ENCODE data around the gene BRPF1. TPM values are rescaled to one million over a fixed set of nuclear protein-coding genes. Genes with fewer than 3 reads are reported as not detected.

BRPF1 gene
- total and polyA plus RNA-seq, 4 donors: 2.0 to 11.2 (median 6.5) TPM

DNA sequence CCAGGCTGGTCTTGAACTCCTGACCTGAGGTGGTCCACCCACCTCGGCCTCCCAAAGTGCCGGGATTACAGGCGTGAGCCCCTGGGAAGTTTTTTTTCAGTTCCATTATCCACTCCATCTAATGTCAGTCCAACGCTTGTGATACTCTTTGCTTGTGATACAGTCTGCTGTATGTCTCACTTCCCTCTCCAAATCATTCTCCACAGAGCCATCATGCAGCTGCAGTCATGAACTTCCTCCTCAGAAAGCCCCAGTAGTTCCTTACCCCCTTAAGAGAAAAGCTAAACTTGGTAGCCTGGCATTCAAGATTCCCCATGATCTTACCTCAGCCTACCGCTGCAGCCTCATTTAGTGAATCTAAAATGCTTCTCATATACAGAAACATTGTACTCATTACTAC lies 63.7 kb downstream of the BRPF1 start:
- 88% methylated on average over 5 of the region's 5 CpGs for WGBS
- H3K4me3 ChIP-seq (ENCODE audit: low read depth in 1 of 3, low read length in 3 of 3): no peak overlapping the region
- H3K9me3 ChIP-seq (ENCODE audit: control insufficient read depth in 4 of 4, low read length in 3 of 4): no peaks in the 10 kb centered on the region
- TF ChIP-seq YY1 (IDR thresholded peaks at IDR 0.05): no peak
- TF ChIP-seq GABPA (IDR thresholded peaks at IDR 0.05 in 1 of 2, conservative IDR thresholded peaks at IDR 0.05 in 1 of 2): no peak
- TF ChIP-seq RXRA (IDR thresholded peaks at IDR 0.05): no peak
- TF ChIP-seq HNF4A (conservative IDR thresholded peaks at IDR 0.05): no peak
- no peak for TF ChIP-seq EGR1 (IDR thresholded peaks at IDR 0.05; ENCODE audit: low read depth in 2 of 2)
- TF ChIP-seq FOXA1 (IDR thresholded peaks at IDR 0.05): no peak
- no peak for TF ChIP-seq RAD21 (IDR thresholded peaks at IDR 0.05)
- no peak for TF ChIP-seq SP1 (IDR thresholded peaks at IDR 0.05)
- TF ChIP-seq, protein P1, sequence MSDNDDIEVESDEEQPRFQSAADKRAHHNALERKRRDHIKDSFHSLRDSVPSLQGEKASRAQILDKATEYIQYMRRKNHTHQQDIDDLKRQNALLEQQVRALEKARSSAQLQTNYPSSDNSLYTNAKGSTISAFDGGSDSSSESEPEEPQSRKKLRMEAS (IDR thresholded peaks at IDR 0.05): no peak
- TF ChIP-seq, protein P2, sequence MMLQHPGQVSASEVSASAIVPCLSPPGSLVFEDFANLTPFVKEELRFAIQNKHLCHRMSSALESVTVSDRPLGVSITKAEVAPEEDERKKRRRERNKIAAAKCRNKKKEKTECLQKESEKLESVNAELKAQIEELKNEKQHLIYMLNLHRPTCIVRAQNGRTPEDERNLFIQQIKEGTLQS (IDR thresholded peaks at IDR 0.05): no peak
- H3K36me3 ChIP-seq (ENCODE audit: control insufficient read depth in 4 of 4, insufficient read depth in 3 of 4, low read depth in 1 of 4, low read length in 3 of 4): peaks cover 10 to 32% (median 29%) of the 10 kb centered on the region in 4 donors
- H3K27ac ChIP-seq (ENCODE audit: low read depth in 1 of 2, low read length in 2 of 2): no peak overlapping the region
- no peak for DNase-seq (ENCODE audit: low spot score)
- H3K4me1 ChIP-seq (ENCODE audit: control insufficient read depth in 4 of 4, insufficient read depth in 4 of 4, low read length in 3 of 4): peaks cover 0 to 24% (median 19%) of the 10 kb centered on the region in 4 donors
- no peak overlapping the region for H3K9ac ChIP-seq (ENCODE audit: low read depth in 1 of 2, low read length in 2 of 2)
- no peaks in the 10 kb centered on the region for H3K27me3 ChIP-seq (ENCODE audit: control insufficient read depth in 4 of 4, insufficient read depth in 4 of 4, low read length in 3 of 4)

DNA sequence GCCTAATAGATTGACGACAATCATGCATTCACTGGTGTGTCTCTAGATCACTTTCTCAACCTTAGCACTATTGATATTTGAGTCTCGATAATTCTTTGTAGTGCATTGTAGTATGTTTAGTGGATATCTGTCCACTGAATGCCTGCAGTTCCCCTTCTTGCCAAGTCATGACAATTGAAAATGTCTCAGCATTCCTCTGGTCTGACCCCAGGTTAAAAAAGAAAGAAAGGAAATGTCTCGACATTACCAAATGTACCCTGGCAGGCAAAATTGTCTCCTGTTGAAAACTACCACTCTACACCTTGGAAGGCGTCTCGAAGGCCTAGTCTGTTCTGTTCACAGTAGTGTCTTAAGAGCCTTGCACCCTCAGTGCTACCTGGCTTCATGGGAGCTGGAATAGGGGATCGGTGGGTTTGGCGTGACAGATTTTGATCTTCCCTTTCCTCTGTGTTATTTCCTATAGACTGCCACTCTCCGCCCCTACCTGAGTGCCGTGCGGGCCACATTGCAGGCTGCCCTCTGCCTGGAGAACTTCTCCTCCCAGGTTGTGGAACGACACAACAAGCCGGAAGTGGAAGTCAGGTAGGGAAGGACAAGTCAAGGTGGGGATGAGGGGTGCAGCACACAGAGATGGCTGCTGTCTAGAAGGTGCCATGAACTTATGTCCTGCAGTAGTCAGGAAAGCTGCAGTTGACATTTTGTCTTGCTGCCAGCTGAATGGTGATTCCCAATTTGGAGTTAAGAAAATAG lies 65.8 kb downstream of the BRPF1 start:
- Histone ChIP-seq H3K27me3 (ENCODE audit: control insufficient read depth in 4 of 4, insufficient read depth in 4 of 4, low read length in 3 of 4) (no peaks in the 10 kb centered on the region), H3K9me3 (ENCODE audit: control insufficient read depth in 4 of 4, low read length in 3 of 4) (no peaks in the 10 kb centered on the region), H3K4me3 (ENCODE audit: low read depth in 1 of 3, low read length in 3 of 3) (no peak overlapping the region), H3K4me1 (ENCODE audit: control insufficient read depth in 4 of 4, insufficient read depth in 4 of 4, low read length in 3 of 4) (peaks cover 0 to 11% (median 10%) of the 10 kb centered on the region in 4 donors), H3K9ac (ENCODE audit: low read depth in 1 of 2, low read length in 2 of 2) (no peak overlapping the region), H3K36me3 (ENCODE audit: control insufficient read depth in 4 of 4, insufficient read depth in 3 of 4, low read depth in 1 of 4, low read length in 3 of 4) (peaks cover 14 to 47% (median 34%) of the 10 kb centered on the region in 4 donors), H3K27ac (ENCODE audit: low read depth in 1 of 2, low read length in 2 of 2) (no peak overlapping the region)
- DNase-seq (ENCODE audit: low spot score): no peak
- TF ChIP-seq, protein P3, sequence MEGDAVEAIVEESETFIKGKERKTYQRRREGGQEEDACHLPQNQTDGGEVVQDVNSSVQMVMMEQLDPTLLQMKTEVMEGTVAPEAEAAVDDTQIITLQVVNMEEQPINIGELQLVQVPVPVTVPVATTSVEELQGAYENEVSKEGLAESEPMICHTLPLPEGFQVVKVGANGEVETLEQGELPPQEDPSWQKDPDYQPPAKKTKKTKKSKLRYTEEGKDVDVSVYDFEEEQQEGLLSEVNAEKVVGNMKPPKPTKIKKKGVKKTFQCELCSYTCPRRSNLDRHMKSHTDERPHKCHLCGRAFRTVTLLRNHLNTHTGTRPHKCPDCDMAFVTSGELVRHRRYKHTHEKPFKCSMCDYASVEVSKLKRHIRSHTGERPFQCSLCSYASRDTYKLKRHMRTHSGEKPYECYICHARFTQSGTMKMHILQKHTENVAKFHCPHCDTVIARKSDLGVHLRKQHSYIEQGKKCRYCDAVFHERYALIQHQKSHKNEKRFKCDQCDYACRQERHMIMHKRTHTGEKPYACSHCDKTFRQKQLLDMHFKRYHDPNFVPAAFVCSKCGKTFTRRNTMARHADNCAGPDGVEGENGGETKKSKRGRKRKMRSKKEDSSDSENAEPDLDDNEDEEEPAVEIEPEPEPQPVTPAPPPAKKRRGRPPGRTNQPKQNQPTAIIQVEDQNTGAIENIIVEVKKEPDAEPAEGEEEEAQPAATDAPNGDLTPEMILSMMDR (IDR thresholded peaks at IDR 0.05; ENCODE audit: low read depth, low read length, missing input control): no peak
- no peak for TF ChIP-seq YY1 (IDR thresholded peaks at IDR 0.05)
- TF ChIP-seq EGR1 (IDR thresholded peaks at IDR 0.05; ENCODE audit: low read depth in 2 of 2): no peak
- no peak for TF ChIP-seq RXRA (IDR thresholded peaks at IDR 0.05)
- TF ChIP-seq, protein P1 (IDR thresholded peaks at IDR 0.05): no peak
- TF ChIP-seq, protein P2 (IDR thresholded peaks at IDR 0.05): no peak
- no peak for TF ChIP-seq GABPA (IDR thresholded peaks at IDR 0.05 in 1 of 2, conservative IDR thresholded peaks at IDR 0.05 in 1 of 2)
- no peak for TF ChIP-seq FOXA1 (IDR thresholded peaks at IDR 0.05)
- no peak for TF ChIP-seq SP1 (IDR thresholded peaks at IDR 0.05)
- 93% methylated on average over 12 of the region's 12 CpGs for WGBS

Other genes with a start within 250 kb of the BRPF1 start
- gene LHFPL4, start 177.9 kb upstream of the BRPF1 start, total RNA-seq: not detected
- gene LHFPL4, start 177.9 kb upstream of the BRPF1 start, polyA plus RNA-seq: under 1 TPM in 1 of 2 donors, not detected in 1; 0.08 TPM
- gene MTMR14, start 82.2 kb upstream of the BRPF1 start, total RNA-seq: 10 to 100 TPM; 21.9 to 25.8 TPM
- 10 to 100 TPM; 14.4 to 14.7 TPM for gene MTMR14, start 82.2 kb upstream of the BRPF1 start, polyA plus RNA-seq
- not detected for gene CPNE9, start 27.9 kb upstream of the BRPF1 start, total RNA-seq
- not detected for gene CPNE9, start 27.9 kb upstream of the BRPF1 start, polyA plus RNA-seq
- gene OGG1, start 18.2 kb downstream of the BRPF1 start, total RNA-seq: 10 to 100 TPM in 1 of 2 donors, 1 to 10 TPM in 1; 9.1 to 19.8 TPM
- 10 to 100 TPM in 1 of 2 donors, 1 to 10 TPM in 1; 8.9 to 10.8 TPM for gene OGG1, start 18.2 kb downstream of the BRPF1 start, polyA plus RNA-seq
- 10 to 100 TPM; 13.8 to 17.3 TPM for gene CAMK1, start 38.2 kb downstream of the BRPF1 start, total RNA-seq
- gene CAMK1, start 38.2 kb downstream of the BRPF1 start, polyA plus RNA-seq: 10 to 100 TPM; 16.0 to 20.1 TPM
- 10 to 100 TPM; 20.7 to 22.3 TPM for gene TADA3, start 60.7 kb downstream of the BRPF1 start, total RNA-seq
- 10 to 100 TPM; 16.2 to 27.8 TPM for gene TADA3, start 60.7 kb downstream of the BRPF1 start, polyA plus RNA-seq
- 10 to 100 TPM; 53.3 to 53.6 TPM for gene ARPC4, start 61.3 kb downstream of the BRPF1 start, total RNA-seq
- gene ARPC4, start 61.3 kb downstream of the BRPF1 start, polyA plus RNA-seq: 10 to 100 TPM; 22.1 to 51.8 TPM
- 10 to 100 TPM in 1 of 2 donors, 1 to 10 TPM in 1; 4.9 to 19.6 TPM for gene TTLL3, start 78.5 kb downstream of the BRPF1 start, total RNA-seq
- gene TTLL3, start 78.5 kb downstream of the BRPF1 start, polyA plus RNA-seq: 1 to 10 TPM; 2.8 to 8.0 TPM
- 10 to 100 TPM; 14.4 to 17.3 TPM for gene RPUSD3, start 112.3 kb downstream of the BRPF1 start, total RNA-seq
- gene RPUSD3, start 112.3 kb downstream of the BRPF1 start, polyA plus RNA-seq: 10 to 100 TPM; 20.3 to 22.7 TPM
- under 1 TPM in 1 of 2 donors, not detected in 1; 0.59 TPM for gene CIDEC, start 148.5 kb downstream of the BRPF1 start, total RNA-seq
- gene CIDEC, start 148.5 kb downstream of the BRPF1 start, polyA plus RNA-seq: 1 to 10 TPM in 1 of 2 donors, under 1 TPM in 1; 0.28 to 4.2 TPM
- 10 to 100 TPM; 18.0 to 29.3 TPM for gene JAGN1, start 158.9 kb downstream of the BRPF1 start, total RNA-seq
- 10 to 100 TPM; 32.0 to 46.8 TPM for gene JAGN1, start 158.9 kb downstream of the BRPF1 start, polyA plus RNA-seq
- 1 to 10 TPM; 1.1 to 2.1 TPM for gene IL17RE, start 171.1 kb downstream of the BRPF1 start, total RNA-seq
- under 1 TPM; 0.42 to 0.71 TPM for gene IL17RE, start 171.1 kb downstream of the BRPF1 start, polyA plus RNA-seq
- 10 to 100 TPM; 15.4 to 62.8 TPM for gene IL17RC, start 185.4 kb downstream of the BRPF1 start, total RNA-seq
- 10 to 100 TPM; 25.7 to 25.8 TPM for gene IL17RC, start 185.4 kb downstream of the BRPF1 start, polyA plus RNA-seq
- gene CRELD1, start 202.1 kb downstream of the BRPF1 start, total RNA-seq: 10 to 100 TPM; 12.6 to 29.5 TPM
- 10 to 100 TPM; 20.5 to 31.1 TPM for gene CRELD1, start 202.1 kb downstream of the BRPF1 start, polyA plus RNA-seq
- gene PRRT3, start 220.7 kb downstream of the BRPF1 start, total RNA-seq: under 1 TPM; 0.25 to 0.79 TPM
- under 1 TPM; 0.14 to 0.22 TPM for gene PRRT3, start 220.7 kb downstream of the BRPF1 start, polyA plus RNA-seq